GM03348 (cell line): Measurements from ENCODE around the gene MRTFA.
A peak's percentile ranks its signal among the peaks of the same experiment; 100 is the strongest.
"Not testable (repeated sequence)": the region's sequence is repeated elsewhere in the genome, so short reads cannot be mapped to it uniquely, and the experiment has no call there.

Source experiments
- DNase-seq: peaks from one replicate; pipeline ENCODE4 v3.0.0; 2012; ENCODE audit warnings: low spot score

The MRTFA gene

DNA sequence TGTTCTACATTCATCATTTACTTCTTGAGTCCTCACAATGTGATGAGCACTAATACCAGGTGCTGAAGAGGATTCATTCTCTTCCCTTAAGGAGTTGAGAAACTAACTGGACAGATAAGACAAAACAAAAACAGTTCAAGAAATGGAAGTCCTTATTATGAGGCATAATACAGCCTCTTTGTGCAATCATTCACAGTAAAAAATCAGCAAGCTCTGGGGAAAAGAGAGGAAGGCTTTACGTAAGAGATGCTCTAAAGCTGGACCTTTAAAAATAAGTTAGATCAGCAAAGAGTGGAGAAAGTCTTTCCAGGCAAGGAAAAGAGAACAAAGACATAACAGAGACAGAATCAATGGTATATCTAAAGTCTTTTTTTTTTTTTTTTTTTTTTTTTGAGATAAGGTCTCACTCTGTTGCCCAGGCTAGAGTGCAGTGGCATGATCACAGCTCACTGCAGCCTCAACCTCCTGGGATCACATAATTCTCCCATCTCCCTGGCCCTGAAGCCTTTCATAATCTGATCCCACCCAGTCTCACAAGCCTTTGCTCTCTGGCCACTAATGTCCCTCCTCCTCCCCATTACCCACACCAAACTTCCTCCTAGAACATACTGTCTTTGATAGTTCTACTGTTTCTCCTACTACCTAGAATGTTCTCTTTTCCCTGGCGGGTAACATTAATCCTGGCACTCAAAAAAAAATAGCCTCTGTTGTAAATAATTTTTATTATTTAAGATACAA lies 40.9 kb downstream of the MRTFA start:
- DNase-seq: no peak

DNA sequence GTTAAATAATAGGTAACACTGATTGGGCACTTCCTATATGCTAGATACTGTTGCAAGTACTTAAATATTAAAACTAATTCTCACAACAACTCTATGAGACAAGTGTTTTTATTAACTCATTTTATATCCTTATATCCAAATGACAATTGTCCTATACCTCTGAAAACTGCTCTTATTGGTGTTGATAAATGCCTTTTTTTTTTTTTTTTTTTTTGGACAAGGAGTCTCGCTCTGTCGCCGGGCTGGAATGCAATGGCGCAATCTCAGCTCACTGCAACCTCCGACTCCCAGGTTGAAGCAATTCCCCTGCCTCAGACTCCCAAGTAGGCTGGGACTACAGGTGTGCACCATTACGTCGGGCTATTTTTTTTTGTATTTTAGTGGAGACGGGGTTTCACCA lies 41.6 kb downstream of the MRTFA start:
- DNase-seq: no peak

DNA sequence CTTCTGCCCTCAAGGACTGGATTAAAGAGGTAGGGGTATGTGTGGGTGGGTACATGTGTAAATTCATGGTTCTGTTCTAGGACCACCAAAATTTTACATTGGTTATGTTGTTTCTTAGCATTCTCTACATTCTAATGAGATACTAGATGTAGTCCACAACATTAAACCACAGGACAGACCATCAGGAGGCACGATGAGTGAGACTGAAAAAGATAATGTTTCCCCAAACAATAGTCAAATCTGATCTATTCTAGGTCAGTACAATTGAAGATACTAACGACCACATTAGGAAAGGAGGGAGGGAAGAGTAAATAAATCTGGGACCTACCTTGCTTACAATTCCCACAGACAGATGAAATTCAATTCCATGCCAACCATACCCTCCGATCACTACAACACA lies 42.2 kb downstream of the MRTFA start:
- no peak for DNase-seq

DNA sequence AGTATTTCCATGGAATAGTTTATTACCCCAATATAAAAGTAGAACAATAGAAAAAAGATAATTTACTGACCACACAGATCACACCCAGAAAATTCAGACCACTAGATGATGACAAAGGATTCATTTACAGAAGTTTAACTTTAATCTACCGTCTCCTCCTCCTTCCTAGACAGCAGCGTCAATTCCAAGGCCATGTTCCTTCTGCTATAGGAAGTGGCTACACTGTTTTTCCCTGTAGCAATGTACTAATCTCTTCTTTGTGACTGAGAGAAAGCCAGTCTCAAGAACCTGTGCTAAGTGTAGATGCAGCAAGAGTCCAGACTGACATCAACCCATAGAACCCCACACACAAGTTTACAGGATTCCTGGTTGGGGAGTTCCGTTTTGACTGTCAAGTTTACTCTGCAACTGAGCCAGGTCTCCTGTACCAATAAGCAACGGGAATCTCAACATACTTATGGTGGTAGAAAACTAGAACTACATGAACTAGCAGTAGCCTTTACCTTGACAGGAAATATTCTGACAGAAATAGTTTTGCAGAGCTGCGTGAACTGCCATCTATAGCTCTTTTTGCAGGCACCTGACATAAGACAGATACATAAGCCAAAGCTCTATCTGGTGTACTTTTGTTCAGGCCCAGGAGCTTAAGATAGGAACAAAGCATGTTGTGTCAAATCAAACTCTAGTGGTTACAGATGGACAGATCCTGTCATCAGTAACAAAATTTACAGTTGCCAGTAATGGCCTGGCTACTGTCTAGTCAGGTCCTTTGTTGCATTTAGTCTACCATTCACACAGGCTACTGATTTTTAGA lies 42.9 kb downstream of the MRTFA start:
- DNase-seq: no peak

DNA sequence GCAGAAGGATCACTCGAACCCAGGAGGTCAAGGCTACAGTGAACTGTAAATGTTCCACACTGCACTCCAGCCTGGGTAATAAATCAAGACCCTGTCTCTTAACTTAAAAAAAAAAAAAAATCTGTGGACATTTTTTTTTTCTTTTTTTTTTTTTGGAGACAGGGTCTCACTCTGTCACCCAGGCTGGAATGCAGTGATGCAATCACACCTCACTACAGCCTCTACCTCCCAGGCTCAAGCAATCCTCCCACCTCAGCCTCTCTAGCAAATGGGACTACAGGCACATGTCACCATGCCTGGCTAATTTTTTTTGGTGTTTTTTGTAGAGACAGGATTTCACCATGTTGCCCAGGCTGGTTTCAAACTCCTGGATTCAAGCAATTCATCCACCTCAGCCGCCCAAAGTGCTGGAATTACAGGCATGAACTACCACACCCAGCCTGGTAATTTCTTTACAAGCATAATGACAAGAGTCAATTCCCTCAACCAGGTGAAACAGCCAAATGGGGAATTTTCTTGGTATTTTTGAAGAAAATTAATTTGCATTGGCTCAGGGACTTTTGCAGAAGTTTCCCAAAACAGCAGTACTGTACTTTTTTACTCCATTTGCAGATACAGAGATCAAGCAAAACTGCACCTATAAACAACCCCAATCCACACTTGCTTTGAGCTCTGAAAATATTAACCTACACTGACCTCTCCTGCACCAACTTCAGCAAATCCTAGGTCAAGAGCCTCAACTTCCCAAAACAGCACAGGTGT lies 44.0 kb downstream of the MRTFA start:
- no peak for DNase-seq

DNA sequence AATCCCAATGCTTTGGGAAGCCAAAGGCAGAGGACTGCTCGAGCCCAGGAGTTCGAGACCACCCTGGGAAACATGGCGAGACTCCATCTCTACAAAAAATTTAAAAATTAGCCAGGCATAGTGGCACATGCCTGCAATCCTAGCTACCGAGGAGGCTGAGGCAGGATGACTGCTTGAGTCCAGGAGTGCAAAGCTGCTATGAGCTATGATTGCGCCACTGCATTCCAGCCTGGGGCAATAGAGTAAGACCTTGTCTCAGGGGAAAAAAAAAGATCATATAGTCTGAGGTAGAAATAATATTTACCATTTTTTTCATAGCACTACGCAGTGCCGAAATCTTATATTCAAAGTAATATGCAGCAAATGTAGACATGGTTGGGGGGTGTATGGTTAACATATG lies 47.8 kb downstream of the MRTFA start:
- no peak for DNase-seq

DNA sequence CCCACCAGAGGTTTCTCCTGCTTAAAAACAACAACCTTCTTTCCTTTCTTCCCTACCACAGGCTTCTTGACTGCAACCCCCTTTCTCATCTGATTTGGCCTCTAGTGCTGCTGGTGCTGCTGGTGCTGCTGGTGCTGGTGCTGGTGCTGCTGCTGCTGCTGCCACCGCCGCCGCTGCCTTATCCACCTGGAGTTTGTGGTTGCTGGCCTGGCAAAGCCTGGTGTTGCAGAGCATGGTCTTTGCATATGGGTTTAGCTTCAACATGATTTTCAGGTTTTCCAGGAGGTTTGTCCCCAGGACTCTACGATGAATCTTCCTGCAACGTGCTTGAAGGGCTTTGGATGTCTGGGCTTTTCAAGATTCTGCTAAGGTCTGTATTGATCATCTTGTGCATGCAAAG lies 49.7 kb downstream of the MRTFA start:
- DNase-seq: no peak

DNA sequence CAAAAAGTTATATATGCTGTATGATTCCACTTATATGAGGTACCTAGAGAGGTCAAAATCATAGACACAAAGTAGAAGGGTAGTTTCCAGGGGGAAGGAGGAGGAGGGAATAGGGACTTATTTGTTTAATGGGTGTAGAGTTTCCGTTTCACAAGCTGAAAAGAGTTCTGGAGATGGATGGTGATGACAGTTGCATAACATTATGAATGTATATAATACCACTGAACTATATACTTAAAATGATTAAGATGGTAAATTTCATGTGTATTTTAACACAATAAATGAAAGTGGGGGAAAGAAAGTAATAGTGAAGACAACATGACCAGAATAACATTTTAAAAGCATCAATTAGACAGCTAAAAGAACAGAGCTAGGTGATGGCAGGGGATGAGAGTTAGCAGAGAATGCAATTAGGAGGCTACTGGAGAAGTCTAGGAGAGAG lies 51.2 kb downstream of the MRTFA start:
- DNase-seq: no peak

DNA sequence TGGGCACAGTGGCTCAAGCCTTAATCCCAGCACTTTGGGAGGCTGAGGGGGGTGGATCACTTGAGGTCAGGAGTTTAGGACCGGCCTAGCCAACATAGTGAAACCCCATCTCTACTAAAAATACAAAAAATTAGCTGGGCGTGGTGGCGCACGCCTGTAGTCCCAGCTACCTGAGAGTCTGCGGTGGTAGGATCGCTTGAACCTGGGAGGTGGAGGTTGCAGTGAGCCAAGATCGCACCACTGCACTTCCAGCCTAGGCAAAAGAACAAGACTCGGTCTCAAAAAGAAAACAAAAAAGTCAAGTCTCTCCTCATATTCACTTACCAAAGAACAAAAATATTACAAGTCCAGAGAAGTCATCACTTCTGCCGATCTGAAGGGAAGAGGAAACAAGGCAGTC lies 51.8 kb downstream of the MRTFA start:
- not testable (repeated sequence) for DNase-seq

DNA sequence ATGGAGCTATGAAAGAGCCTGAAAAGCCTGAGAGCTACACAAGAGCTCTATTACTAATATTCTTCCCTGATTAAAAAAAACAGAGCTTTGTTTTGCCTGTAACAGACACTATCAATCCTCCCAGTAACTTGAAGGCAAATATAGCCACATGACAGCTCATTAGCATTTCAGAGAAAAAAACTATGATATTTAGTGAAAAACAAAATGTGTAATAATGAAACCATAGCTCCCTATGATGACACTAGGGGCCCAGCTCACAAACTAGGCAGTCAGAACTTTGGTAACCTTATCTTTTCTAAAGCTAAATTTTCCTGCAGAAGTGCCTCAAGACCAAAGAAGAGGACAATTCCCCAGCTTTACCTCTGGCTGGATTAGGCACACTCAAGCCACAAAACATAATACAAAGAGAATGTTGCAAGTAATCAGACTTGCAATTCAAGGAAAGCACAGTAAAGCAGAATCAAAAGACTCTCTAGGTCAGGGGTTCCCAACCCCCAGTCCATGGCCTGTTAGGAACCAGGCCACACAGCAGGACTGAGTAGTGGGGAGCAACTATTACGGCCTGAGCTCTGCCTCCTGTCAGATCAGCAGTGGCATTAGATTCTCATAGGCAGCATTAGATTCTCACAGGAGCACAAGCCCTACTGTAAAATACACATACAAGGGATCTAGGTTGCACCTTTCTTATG lies 53.3 kb downstream of the MRTFA start:
- DNase-seq: no peak

DNA sequence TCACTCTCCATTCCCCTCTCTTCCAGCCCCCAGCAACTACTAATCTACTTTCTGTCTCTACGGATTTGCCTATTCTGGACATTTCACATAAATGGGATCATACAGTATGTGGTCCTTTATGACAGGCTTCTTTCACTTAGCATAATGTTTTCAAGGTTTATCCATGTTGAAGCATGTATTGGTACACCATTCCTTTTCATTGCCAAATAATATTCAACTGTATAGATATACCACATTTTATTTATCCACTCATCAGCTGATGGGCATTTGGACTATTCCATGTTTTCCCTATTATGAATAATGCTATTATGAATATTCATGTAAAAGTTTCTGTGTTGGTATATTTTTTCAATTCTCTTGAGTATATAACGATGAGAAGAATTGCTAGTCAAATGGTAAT lies 54.5 kb downstream of the MRTFA start:
- no peak for DNase-seq

DNA sequence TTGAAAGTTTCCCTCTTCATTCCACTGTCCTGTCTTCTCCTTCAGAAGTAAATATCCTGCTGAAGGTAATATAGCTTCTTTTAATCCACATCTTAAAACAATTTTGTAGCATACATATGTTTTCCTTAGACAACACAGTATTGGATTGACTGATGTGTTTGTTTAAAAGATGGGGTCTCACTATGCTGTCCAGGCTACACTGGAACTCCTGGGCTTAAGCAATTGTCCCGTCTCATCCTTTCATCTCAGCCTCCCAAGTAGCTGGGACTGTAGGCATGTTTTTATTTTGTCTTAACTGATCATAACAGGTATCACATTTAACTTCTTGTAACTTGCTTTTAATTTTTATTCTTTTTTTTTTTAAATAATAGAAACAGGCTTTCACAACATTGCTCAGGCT lies 55.9 kb downstream of the MRTFA start:
- no peak for DNase-seq

DNA sequence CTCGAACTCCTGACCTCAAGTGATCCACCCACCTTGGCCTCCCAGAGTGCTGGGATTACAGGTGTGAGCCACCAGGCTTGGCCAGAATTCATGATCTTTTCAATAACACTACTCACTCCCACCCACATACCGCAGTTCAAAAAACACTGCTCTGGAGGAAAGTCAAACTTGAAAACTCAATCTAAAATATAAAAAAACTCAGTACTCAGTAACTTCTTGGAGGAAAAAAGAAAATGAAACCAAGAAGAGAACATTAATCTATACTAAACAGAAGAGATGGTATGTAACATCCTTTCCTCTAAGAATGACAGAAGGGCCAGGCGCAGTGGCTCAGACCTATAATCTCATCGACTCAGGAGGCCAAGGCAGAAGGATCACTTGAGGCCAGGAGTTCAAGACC lies 58.3 kb downstream of the MRTFA start:
- DNase-seq: no peak

DNA sequence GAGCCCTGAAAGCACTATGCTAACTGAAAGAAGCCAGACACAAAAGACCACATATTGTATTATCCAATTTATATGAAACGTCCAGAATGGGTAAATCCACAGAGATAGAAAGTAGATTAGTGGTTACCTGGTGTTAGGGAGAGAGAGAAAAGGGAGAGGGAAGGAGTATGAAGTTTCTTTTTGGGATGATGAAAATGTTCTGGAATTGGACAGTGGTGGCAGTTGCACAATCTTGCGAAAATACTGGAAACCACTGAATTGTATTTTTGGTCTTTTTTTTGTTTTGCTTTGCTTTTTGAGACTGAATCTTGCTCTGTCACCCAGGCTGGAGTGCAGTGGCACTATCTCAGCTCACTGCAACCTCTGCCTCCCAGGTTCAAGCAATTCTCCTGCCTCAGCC lies 63.5 kb downstream of the MRTFA start:
- DNase-seq: peak; percentile 34

DNA sequence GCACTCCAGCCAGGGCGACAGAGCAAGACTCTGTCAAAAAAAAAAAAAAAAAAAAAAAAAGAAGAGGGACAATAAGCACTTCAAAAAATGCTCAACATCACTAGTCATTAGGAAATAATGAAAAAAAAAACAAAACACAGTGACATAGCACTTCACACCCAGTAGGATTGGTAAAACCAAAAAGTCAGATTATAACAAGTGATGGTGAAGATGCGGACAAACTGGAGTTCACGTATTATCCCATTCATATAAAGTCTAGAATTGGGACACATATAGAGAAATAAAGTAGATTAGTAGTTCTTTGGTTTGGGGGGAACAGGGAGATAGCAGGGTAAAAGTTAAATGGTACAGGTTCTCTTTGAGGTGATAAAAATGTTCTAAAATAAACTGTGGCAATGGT lies 64.6 kb downstream of the MRTFA start:
- no peak for DNase-seq

DNA sequence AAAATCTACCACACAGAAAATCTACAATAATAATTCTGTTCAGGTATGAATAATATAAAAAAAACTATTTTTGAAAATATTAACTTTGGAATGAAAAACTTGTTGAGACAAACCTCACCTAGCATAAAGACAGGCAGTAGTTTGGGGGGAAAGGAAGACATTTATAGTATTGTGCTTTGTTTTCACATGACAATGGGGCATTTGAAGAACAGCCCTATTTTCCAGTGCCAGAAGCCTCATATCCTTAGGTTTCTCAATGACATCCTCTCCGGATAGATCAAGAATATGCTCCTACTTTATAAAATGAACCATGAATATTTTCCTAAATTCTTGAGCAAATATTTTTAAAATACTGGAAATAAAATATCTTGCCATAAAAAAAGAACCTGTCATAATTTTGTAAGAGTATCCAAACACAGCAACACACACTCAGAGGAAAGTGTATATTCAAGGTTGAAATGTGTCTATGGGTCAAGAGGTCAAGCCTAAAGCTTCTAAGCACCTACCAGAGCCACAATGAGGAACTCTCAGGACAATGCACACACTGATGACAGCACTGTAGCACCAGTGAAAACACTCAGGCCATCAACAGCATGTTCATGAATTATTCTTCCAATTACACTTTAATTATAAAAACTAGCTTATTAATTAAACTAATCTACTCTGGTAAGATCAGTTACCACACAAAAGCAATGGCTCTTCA lies 68.7 kb downstream of the MRTFA start:
- no peak for DNase-seq

DNA sequence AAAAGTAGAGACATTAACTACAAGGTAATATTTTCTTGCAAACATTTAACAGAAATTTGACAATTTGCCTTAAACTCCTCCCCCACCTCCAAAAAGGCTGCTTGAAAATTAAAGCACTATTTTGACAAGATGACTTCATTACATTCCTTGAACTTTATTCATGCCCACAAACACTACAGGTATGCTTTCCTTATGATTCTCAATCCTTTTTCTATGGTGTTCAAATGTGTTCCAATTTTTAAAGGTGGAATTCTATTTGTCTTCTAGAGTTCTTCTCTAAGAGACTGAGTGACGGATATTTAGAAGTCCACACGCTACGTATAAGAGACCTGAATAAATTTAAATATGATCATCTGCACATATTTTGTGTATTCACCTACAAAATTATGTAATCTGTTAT lies 69.4 kb downstream of the MRTFA start:
- DNase-seq: peak; percentile 25

DNA sequence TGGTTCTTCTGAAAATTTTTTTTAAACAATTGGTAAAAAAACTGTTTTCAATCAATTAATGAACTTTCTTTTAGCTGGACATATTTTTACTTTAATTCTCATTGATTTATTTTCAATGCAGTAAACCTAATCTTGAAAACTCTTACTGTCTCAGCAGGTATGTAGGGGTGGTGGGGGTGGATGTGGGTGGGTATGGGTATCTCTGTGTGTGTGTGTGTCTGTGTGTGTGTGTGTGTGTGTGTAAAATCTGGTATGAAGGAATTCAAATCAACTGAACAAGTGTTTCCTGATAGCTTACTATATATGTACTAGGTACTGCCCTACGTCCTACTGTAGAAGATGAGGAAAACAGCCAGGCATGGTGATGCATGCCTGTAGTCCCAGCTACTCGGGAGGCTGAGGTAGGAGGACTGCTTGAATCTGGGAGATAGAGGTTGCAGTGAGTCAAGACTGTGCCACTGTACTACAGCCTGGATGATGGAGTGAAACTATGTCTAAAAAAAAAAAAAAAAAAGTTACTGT lies 75.5 kb downstream of the MRTFA start:
- no peak for DNase-seq

DNA sequence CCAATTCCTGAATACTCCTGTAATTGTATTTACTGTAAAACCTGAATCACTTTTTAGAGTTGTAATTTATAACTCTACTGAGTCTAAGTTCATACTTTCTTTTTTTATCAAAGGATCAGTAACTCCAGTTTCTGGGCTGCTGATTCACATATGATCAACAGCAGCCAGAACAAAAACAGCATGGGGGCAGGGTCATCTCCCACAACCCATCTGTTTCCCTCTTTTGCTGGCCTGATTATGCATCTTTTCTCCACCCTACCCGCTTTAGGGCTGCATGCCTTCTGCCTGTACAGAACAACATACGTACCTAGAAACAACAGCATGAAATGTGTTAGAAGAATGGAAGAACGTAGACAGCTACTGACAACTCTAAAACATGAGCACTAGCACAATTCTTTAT lies 76.0 kb downstream of the MRTFA start:
- peak; percentile 49 for DNase-seq

DNA sequence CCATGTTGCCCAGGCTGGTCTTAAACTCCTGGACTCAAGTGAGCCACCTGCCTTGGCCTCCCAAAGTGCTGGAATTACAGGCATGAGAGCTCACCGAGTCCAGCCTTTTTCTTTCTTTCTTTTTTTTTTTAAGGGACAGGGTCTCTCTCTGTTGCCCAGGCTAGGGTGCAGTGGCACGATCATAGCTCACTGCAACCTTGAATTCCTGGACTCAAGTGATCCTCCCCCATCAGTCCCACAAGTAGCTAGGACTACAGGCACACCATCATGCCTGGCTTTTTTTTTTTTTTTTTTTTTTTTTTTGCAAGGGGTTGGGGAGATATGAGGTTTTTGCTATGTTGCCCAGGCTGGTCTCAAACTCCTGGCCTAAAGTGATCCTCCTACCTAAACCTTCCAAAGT lies 78.5 kb downstream of the MRTFA start:
- DNase-seq: no peak

DNA sequence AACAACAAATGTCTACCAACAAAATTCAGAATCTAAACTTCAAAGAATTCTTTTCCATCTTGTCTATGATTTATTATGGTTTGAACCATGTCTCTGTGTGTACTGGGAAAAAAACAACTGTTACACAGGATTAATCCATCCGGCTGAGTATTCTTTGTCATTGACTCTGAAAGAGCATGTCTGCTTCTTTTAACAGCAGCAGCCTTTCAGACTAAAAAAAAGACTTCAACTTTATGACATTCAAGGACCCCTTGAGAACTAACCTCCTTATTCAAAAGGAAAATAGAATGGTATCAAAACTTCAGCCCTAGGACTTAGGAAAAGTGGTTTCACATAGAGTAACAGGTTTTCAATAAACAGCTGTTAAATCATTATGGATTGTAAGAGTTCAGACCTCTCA lies 79.9 kb downstream of the MRTFA start:
- no peak for DNase-seq
